Activated T-helper 2 cell treated with anti-CD3 and anti-CD28 coated beads, Interferon-gamma antibody, Interleukin-2, Interleukin-4, amounts not matched to agents 10 μg/mL and 5 μg/mL and 100 μg/mL, durations not matched to agents 14 hours and 24 hours and 36 hours (primary cell): ENCODE measurements around the gene ALK. TPM values are rescaled to one million over a fixed set of nuclear protein-coding genes. Genes with fewer than 3 reads are reported as not detected.

ENCODE experiments used
- DNase-seq: peaks from one replicate; pipeline ENCODE4 v3.0.0; 2021; ENCODE audit warnings: low spot score
- H3K27ac Mint-ChIP-seq: one replicate; pipeline ENCODE4 v1.8.0; 2021; ENCODE audit warnings: mixed read lengths
- H3K27me3 Mint-ChIP-seq: one replicate; pipeline ENCODE4 v1.8.0; 2021; ENCODE audit warnings: low read depth, mixed read lengths
- H3K36me3 Mint-ChIP-seq: one replicate; pipeline ENCODE4 v1.8.0; 2021; ENCODE audit warnings: low read depth, mixed read lengths
- H3K4me1 Mint-ChIP-seq: one replicate; pipeline ENCODE4 v1.8.0; 2021; ENCODE audit warnings: low read depth, mixed read lengths
- H3K4me3 Mint-ChIP-seq: one replicate; pipeline ENCODE4 v1.8.0; 2021; ENCODE audit warnings: low read depth, mild to moderate bottlenecking, moderate library complexity, mixed read lengths
- H3K9me3 Mint-ChIP-seq: one replicate; pipeline ENCODE4 v1.8.0; 2021; ENCODE audit warnings: mixed read lengths
- intact Hi-C: fragments of 100-400 bp; cut with micrococcal nuclease; formaldehyde crosslinking; loops from one replicate; pipeline ENCODE4 v1.15.1; 2023
- total RNA-seq: library from RNA; stranded (reverse); gene quantifications from 2 replicates; pipeline ENCODE4 v1.2.3, GENCODE V29; 2022

ALK gene
- total RNA-seq, 1 donor from 2014 or later = not detected

DNA sequence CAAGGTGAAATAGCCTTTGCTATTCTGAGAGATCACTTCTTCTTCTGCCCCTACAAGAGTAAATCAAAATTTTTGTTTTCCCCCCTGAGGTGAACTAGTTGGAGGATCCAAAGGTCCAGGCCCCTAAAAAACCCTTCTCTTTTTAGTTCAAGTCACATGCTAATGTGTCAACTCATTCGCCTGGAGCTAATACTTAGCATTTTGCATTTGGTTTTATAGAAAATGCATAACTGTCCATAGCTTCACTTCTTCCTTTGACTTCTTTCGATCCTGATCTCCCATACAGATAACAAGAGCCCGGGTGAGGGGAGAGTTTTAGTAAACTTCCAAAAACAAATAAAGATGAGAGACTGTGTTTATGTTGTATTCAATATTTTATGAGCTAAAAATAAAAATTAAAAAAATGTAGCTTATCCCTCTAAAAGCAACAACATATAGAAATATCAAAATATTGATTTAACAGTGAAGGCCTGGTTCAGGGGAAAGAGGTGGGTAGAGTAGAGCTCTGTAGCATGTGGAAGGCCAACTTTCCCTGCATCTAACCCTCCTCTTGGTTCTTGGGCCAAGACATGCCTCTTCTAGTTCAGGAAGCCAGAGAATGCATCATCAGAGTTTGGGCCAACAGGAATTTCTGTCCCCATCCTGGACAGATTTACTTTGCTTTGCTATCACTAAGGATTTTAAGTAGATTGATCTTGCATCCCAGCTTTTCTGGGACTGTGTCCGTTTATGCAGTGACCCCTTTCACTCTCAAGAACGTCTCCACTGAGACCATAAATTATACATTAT is 333.8 kb downstream of the ALK start:
- no peaks in the 10 kb centered on the region for H3K4me1 Mint-ChIP-seq
- no peak for DNase-seq
- no peak overlapping the region for H3K27ac Mint-ChIP-seq
- intact Hi-C loops = no loop called here
- H3K4me3 Mint-ChIP-seq = no peak overlapping the region
- H3K9me3 Mint-ChIP-seq = no peaks in the 10 kb centered on the region
- H3K36me3 Mint-ChIP-seq = no peaks in the 10 kb centered on the region
- peaks cover 5% of the 10 kb centered on the region for H3K27me3 Mint-ChIP-seq

DNA sequence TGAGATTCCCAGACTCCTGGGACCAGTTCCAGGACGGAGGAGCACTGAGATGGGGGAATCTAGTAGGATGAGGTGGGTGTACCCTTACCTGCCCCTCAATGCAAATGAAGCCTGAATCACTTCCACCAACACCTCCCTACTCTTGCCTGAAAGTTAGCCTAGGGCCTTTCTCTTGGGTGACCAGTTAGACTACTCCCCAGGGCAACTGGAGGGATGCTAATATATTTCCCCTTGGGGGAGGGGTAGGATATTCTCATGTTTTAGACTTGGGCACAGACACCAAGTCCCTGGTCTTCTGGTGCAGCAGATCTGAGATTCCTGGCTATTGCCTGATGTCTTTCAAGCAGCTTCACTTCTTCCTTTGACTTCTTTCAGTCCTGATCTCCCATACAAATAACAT is 334.5 kb downstream of the ALK start:
- Mint-ChIP-seq H3K27me3 (peaks cover 5% of the 10 kb centered on the region), H3K4me3 (no peak overlapping the region), H3K9me3 (no peaks in the 10 kb centered on the region), H3K36me3 (no peaks in the 10 kb centered on the region), H3K27ac (no peak overlapping the region), H3K4me1 (no peaks in the 10 kb centered on the region)
- intact Hi-C loops = no loop called here
- no peak for DNase-seq

DNA sequence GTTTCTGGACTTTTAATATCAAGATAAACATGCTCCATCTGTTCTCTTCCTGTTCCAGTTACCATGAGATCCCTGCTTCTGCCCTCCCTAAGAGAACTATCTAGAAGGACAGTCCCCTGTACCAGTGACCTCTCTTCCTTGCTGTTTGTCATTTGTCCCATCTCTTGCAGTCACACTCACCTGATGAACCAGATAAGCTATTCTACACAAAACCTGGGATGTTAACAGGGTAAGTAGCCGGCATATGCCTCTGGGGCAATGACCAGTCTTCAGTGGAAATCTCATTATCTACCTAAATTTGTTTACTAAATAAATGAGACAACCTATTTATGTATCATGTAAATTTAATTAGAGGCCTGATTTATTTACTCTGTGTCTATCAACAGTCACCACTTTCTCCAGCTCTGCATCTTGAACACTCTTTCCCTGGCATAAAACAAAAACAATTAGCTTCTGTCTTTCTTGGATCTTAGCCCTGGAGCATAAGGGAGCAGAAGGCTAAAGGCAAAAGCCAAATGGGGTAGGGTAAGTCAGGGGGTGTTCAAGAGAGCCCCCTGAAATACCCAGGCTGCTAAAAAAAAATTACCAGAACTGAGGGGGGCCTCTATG is 337.7 kb downstream of the ALK start:
- Mint-ChIP-seq H3K9me3 (no peaks in the 10 kb centered on the region), H3K27ac (no peak overlapping the region), H3K4me3 (no peak overlapping the region), H3K27me3 (peaks cover 5% of the 10 kb centered on the region), H3K4me1 (no peaks in the 10 kb centered on the region), H3K36me3 (no peaks in the 10 kb centered on the region)
- intact Hi-C loops = no loop called here
- no peak for DNase-seq

DNA sequence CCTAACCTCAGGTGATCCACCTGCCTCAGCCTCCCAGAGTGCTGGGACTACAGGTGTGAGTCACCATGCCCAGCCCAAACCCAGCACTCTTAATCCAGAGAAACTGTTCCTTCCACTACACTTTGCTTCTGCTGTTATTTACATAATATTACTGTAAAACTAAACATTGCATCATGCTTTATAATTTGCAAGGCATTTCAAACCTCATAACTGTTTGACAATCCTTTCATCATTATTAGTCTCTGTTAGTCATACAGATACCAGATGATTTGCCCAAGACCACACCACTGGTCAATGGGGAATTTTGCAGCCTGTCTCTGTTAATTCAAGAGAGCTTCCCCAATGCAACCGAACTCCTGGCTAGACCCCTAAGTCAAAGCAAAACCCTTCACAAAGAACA is 338.3 kb downstream of the ALK start:
- H3K4me1 Mint-ChIP-seq = no peaks in the 10 kb centered on the region
- intact Hi-C loops = no loop called here
- DNase-seq = no peak
- H3K9me3 Mint-ChIP-seq = no peaks in the 10 kb centered on the region
- H3K4me3 Mint-ChIP-seq = no peak overlapping the region
- H3K36me3 Mint-ChIP-seq = no peaks in the 10 kb centered on the region
- H3K27ac Mint-ChIP-seq = no peak overlapping the region
- H3K27me3 Mint-ChIP-seq = peaks cover 5% of the 10 kb centered on the region

DNA sequence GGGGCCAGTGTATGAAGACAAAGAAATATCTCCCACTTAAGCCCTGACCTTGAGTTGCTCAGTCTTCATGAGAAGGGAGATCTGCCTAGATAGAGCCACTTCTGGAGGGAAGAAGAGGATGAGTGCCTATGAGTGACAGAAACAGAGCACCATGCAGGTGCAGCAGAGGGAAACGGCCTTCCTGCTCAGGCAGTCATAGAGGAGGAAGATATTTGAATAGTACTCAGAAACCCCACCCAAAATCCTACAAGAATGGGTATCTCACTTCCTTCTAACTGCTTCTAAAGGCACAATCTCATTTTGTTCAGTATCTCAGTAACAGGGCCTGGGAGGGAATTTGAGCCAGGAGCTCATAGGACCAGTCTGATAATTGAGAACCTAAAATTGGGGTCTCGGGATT is 339.3 kb downstream of the ALK start:
- intact Hi-C loops = no loop called here
- H3K36me3 Mint-ChIP-seq = no peaks in the 10 kb centered on the region
- H3K27ac Mint-ChIP-seq = no peak overlapping the region
- no peak overlapping the region for H3K4me3 Mint-ChIP-seq
- H3K27me3 Mint-ChIP-seq = peaks cover 5% of the 10 kb centered on the region
- DNase-seq = no peak
- H3K4me1 Mint-ChIP-seq = no peaks in the 10 kb centered on the region
- no peaks in the 10 kb centered on the region for H3K9me3 Mint-ChIP-seq

DNA sequence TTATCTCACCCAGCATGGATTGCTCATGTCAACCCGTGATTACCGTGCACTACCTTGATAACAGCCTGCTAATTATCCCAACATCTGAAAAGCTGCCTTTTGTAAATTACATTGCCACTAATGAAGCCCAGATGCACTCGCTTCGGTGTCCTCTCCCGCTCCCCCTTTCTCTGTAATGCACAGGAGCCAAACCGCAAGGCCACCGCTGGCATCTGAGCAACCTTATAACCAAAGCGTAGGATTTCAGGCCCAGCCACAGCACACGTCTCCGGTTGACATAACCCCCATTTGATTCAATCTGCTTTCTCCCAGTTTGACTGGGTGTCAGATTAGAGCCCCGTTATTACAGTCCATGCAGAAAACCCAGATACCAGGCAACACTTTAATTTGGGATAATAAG is 341.2 kb downstream of the ALK start:
- no peak overlapping the region for H3K4me3 Mint-ChIP-seq
- intact Hi-C loops = no loop called here
- H3K27ac Mint-ChIP-seq = no peak overlapping the region
- no peak for DNase-seq
- H3K9me3 Mint-ChIP-seq = no peaks in the 10 kb centered on the region
- H3K36me3 Mint-ChIP-seq = no peaks in the 10 kb centered on the region
- H3K27me3 Mint-ChIP-seq = peaks cover 5% of the 10 kb centered on the region
- H3K4me1 Mint-ChIP-seq = no peaks in the 10 kb centered on the region

DNA sequence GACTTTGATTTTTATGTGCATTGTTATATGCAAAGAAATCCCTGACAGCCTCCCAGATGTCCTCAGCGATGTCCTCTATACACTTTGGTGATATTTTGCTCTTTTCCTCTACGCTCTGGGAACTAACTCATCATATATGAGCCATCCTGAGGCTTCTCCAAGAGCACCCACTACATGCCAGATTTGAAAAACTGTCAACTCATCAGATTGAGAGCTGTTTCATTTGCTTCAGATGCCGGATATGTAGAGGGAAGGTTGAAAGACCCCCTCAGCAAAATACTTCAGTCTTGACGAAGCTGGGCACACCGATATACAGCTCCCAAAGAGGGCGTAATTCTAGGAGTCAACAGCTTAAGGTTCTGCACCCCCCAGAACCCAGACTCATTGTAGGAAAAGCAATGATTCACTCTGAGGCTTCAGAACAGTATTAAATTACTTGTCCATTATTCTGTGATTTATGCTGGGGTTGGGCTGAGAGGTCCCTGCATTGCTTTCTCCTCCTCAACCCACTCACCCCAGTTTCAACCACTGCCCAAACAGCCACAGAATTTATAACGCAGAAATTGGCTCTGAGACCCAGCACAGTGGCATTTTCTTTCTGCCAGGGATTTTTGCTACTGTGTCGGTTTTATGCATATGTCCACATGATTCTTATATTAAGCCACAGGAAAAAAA is 341.8 kb downstream of the ALK start:
- H3K4me3 Mint-ChIP-seq = no peak overlapping the region

DNA sequence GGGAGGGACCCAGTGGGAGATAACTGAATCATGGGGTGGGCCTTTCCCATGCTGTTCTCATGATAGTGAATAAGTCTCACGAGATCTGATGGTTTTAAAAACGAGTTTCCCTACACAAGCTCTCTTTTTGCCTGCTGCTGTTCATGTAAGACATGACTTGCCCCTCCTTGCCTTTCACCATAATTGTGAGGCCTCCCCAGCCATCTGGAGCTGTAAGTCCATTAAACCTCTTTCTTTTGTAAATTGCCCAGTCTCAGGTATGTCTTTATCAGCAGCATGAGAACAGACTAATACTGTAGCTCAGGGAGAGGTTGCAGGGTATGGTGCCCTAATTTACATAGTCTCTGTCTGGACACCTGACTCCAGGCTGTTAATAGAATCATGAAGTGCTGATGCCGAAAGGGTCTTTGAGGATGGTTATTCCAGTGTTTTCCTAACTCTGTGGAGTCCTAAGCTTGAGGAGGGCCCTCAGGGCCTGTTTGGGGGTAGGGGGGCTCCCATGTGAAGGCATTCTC is 343.2 kb downstream of the ALK start:
- H3K36me3 Mint-ChIP-seq = no peaks in the 10 kb centered on the region
- intact Hi-C loops = no loop called here
- DNase-seq = no peak
- no peaks in the 10 kb centered on the region for H3K4me1 Mint-ChIP-seq
- H3K9me3 Mint-ChIP-seq = no peaks in the 10 kb centered on the region
- H3K4me3 Mint-ChIP-seq = no peak overlapping the region
- H3K27me3 Mint-ChIP-seq = no peaks in the 10 kb centered on the region
- no peak overlapping the region for H3K27ac Mint-ChIP-seq

More for the DNA sequence above, 341.8 kb downstream of the ALK start:
- peaks cover 5% of the 10 kb centered on the region for H3K27me3 Mint-ChIP-seq
- DNase-seq = no peak
- no peak overlapping the region for H3K27ac Mint-ChIP-seq
- H3K36me3 Mint-ChIP-seq = no peaks in the 10 kb centered on the region
- no peaks in the 10 kb centered on the region for H3K4me1 Mint-ChIP-seq
- intact Hi-C loops = no loop called here
- no peaks in the 10 kb centered on the region for H3K9me3 Mint-ChIP-seq

DNA sequence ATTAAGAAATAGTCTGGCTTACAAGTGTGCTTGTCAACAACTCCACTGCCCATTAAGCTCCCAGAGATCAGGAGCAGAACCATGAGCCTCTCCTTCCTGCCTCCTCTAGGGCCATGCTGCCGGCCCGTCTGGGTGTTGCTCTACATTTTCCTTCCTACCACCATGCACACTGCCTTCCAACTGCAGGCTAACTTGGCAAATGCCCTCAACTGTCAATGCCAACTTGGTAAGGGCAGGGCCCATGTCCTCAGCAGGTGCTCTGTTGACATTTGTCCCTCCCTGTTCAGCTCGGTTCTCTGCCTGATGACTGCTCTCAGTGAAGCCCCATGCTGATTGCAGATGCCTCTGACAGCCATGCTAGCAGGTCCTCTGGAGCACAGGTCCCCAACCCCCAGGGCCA is 345.2 kb downstream of the ALK start:
- Mint-ChIP-seq H3K27me3 (no peaks in the 10 kb centered on the region), H3K27ac (no peak overlapping the region), H3K4me1 (no peaks in the 10 kb centered on the region), H3K4me3 (no peak overlapping the region), H3K36me3 (no peaks in the 10 kb centered on the region), H3K9me3 (no peaks in the 10 kb centered on the region)
- intact Hi-C loops = no loop called here
- no peak for DNase-seq

DNA sequence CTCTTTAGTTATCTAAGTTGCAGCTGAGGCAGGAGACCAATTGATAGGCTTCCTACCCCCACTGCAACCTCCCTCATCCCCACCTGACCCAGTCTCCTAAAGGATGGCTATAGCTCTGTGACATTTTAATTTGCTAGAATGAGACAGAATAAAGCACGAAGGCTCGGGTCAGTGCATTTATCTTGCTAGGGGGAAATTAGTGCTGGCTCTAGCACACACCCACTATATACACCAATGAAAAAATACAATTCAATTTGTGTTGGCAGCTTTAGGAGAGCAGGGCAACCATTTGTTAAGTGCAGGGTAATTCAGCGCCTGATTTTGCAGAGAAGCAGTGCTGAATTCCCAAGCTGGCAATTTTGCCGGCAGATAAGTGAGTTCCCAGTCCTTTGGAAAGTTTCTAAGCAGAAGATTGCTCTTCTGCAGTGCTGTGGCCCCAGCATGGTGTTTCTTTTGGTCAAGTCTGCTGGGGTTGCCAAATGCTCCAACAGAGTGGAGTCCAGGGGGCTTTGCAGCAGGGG is 346.0 kb downstream of the ALK start:
- DNase-seq = no peak
- H3K36me3 Mint-ChIP-seq = no peaks in the 10 kb centered on the region
- intact Hi-C loops = no loop called here
- H3K27ac Mint-ChIP-seq = no peak overlapping the region
- no peaks in the 10 kb centered on the region for H3K4me1 Mint-ChIP-seq
- no peaks in the 10 kb centered on the region for H3K27me3 Mint-ChIP-seq
- H3K4me3 Mint-ChIP-seq = no peak overlapping the region
- H3K9me3 Mint-ChIP-seq = no peaks in the 10 kb centered on the region

DNA sequence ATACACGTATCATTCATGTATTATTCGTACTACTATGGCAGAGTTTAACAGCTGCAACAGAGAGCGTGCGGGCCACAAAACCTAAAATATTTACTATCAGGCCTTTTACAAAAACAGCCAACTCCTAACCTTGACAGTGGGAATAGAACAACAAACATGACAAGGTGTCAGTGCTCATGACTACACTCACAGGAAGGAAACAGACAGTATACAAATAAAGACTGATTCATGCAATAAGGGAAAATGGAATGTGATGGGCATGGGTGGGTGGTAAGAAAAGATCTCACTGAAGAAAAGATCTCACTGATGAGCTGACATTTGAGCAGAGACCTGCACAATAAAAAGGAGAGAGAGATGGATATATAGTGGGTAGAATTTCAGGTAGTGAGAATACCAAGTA is 347.8 kb downstream of the ALK start:
- Mint-ChIP-seq H3K27ac (no peak overlapping the region), H3K4me3 (no peak overlapping the region), H3K36me3 (no peaks in the 10 kb centered on the region), H3K9me3 (no peaks in the 10 kb centered on the region), H3K4me1 (no peaks in the 10 kb centered on the region), H3K27me3 (no peaks in the 10 kb centered on the region)
- intact Hi-C loops = no loop called here
- DNase-seq = no peak

DNA sequence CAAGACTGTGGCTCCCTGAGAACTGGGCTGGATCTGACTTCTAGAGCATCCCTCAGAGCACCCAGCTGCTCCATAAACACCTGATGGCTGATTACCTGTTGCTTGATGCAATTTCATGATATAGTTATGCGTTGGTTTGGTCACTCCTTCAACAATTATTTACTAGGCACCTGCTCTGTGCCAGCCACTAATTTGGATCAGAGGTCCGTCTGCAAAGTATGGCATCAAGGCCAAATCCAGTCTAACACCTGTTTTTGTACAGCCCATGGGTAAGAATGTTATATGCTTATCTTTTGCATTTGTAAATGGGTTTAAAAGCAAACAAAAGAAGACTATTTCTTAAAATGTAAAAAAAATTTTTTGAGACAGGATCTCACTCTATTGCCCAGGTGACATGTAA is 348.2 kb downstream of the ALK start:
- H3K4me3 Mint-ChIP-seq = no peak overlapping the region
- intact Hi-C loops = no loop called here
- no peaks in the 10 kb centered on the region for H3K36me3 Mint-ChIP-seq
- no peak for DNase-seq
- no peaks in the 10 kb centered on the region for H3K4me1 Mint-ChIP-seq
- H3K27me3 Mint-ChIP-seq = no peaks in the 10 kb centered on the region
- H3K9me3 Mint-ChIP-seq = no peaks in the 10 kb centered on the region
- no peak overlapping the region for H3K27ac Mint-ChIP-seq

DNA sequence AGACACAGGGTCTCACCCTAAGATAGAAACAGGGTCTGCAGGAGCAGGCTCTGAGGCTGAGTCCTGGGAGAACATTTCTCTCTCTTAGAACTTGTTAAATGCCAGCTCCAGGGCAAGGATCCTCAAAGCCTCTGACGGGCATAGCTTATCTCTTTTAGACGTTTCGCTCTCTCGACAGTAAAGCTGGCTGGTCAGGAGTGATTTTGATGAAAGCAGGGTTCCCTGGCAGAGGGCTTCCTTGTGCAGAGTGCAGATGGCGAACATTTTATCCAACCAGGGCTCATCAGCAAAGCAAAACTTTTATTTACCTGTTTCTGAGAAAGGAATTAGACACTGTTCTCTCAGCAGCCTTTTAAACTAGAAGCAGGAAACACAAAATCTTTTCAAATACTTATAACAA is 350.8 kb downstream of the ALK start:
- Mint-ChIP-seq H3K9me3 (no peaks in the 10 kb centered on the region), H3K27me3 (no peaks in the 10 kb centered on the region), H3K36me3 (no peaks in the 10 kb centered on the region), H3K27ac (no peak overlapping the region), H3K4me1 (no peaks in the 10 kb centered on the region), H3K4me3 (no peak overlapping the region)
- DNase-seq = no peak
- intact Hi-C loops = no loop called here
